Loucy (cell line): Measurements from ENCODE around the gene CDH8.

Source experiments
- CTCF ChIP-seq: fragments of 200-600 bp; sonication (generic); conservative IDR thresholded peaks from 2 replicates; pipeline ENCODE4 v1.5.1; 2014; ENCODE audit warnings: mild to moderate bottlenecking, antibody characterized with exemption, low read length
- EZH2phosphoT487 ChIP-seq: fragments of 200-600 bp; IDR thresholded peaks from 2 replicates; pipeline ENCODE4 v1.6.1; 2018; ENCODE audit warnings: antibody characterized with exemption, mild to moderate bottlenecking, moderate library complexity, borderline replicate concordance

GRCh38 chr16:61726701-61727100 lies 309.5 kb downstream of the CDH8 start:
- no peak for TF ChIP-seq CTCF
- TF ChIP-seq EZH2phosphoT487: no peak
